ACHN (cell line): ENCODE measurements around the gene MAF.

Experiments
- DNase-seq: peaks from one replicate; pipeline ENCODE4 v3.0.0-alpha.2; 2015
- in situ Hi-C: cut with HindIII; loops from 2 replicates; pipeline ENCODE4 v1.10.0; 2017; ENCODE audit warnings: low sequenced_read_pairs, low pct_ligation_motif_present, low pct_unique_long_range_greater_than_20kb

MAF gene

GRCh38 chr16:79600638-79601091 lies at the start of gene MAF:
Gene MAF, minus strand, starts transcription at chr16:79600737. Its CDS starts 835 bp downstream, at chr16:79599902.
- in situ Hi-C loops = no loop called here

GRCh38 chr16:79648826-79649225 lies 48.3 kb upstream of the MAF start:
- no peak for DNase-seq
- in situ Hi-C loops = no loop called here

More at GRCh38 chr16:79600638-79601091, at the start of gene MAF:
- peak; percentile 30 for DNase-seq

DNA sequence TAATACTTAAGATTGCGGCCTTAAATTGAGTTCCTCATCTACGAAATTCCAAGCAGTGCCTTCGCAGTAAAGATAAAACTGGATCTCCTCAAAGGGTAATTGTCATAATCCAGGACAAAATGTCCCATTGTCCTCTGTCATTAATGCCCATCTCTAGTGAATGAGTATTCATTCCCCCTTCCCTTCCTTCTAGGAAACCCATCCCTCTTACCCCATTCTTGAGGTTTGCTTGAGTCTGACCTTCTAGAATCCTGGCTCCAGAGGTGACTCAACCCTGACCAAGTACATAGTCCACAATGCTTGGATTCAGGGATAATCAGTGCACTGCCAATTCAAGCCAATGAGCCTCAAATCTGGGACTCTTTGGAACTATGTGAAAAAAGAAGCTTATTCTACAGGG lies 47.0 kb upstream of the MAF start:
- in situ Hi-C loops = no loop called here
- no peak for DNase-seq

- in situ Hi-C loops = no loop called here
Observed at GRCh38 chr16:79645701-79646100, 45.2 kb upstream of the MAF start.

GRCh38 chr16:79644971-79645667 lies 44.6 kb upstream of the MAF start:
- DNase-seq = no peak
- in situ Hi-C loops = no loop called here

More at GRCh38 chr16:79645701-79646100, 45.2 kb upstream of the MAF start:
- DNase-seq = no peak

DNA sequence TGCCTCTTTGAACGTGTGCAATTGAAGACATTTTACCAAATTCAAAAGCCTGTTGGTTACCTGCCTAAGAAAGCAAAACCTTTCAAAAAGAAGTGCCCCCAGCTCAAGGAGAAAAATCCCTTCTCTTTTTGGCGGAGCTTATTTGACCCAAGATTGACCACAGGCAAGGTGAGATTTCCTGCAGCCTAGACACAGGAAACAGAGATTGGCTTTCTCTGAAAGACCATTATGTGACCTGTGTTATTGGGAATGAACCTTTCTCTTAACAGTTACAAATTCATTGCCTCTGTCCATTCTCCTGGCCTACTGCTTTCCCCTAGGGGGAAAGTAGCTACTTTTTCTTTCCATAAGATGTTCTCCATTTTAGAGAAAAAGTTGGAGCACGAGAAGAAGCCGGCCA lies 42.1 kb upstream of the MAF start:
- in situ Hi-C loops = no loop called here
- no peak for DNase-seq

GRCh38 chr16:79640513-79641360 lies 40.2 kb upstream of the MAF start:
- DNase-seq = no peak
- in situ Hi-C loops = no loop called here

- DNase-seq = no peak
- in situ Hi-C loops = no loop called here
Observed at GRCh38 chr16:79639576-79640311, 39.2 kb upstream of the MAF start.

DNA sequence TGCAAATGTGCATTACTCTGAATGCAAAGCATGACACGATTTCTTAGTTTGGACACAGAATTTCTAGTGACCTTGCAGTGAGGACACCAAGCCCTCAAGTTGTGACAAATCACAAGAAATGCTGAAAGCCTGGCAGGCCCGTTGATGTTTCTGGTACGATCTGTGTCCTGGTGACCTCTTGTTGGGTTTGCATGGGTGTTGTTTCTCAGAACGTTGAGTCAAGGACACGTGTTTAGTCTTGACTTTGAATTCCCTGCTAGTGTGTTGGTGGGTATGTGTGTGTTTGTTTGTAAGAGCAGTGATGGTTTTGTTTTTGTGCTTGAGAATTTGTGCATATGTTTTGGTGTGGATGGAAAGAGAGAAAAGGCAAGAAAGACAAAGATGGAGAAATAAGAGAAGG lies 37.8 kb upstream of the MAF start:
- in situ Hi-C loops = no loop called here
- DNase-seq = no peak

DNA sequence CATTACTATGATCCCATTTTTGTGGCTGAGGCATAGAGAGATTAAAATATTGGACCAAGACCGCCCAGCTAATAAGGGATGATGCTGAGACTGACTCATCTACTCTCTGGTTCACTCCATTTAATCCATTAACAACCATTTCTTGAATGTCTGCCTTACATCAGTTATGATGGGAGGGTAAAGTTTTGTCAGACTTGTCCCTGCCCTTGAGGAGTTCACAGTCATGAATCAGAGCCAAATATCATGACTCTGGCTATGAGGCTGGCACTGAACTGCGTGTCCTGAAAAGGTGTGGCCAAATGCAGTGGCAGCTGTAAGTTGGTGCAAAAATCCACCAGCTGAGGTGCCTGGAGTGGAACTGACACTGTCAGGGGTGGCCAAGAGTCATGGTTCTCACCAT lies 35.0 kb upstream of the MAF start:
- DNase-seq = no peak
- in situ Hi-C loops = no loop called here

DNA sequence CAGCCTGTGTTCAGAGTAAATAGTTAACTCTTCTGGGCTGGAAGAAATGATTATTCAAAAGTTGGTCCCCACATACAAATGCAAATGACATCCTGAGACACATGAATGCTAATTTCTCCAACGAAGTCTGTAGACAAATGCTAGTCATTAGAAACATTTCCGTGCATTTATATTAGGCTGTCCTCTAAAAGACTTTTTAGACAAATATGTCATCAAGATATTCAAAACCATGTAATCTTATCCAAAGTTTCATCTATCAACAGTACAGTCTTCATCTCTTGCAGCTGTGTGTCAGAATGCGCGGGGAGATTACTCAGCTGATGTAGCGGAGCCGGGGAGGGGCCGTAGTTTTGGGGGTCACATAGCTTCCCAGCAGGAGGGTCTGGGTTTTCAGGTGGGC lies 33.8 kb upstream of the MAF start:
- in situ Hi-C loops = no loop called here
- DNase-seq = no peak

DNA sequence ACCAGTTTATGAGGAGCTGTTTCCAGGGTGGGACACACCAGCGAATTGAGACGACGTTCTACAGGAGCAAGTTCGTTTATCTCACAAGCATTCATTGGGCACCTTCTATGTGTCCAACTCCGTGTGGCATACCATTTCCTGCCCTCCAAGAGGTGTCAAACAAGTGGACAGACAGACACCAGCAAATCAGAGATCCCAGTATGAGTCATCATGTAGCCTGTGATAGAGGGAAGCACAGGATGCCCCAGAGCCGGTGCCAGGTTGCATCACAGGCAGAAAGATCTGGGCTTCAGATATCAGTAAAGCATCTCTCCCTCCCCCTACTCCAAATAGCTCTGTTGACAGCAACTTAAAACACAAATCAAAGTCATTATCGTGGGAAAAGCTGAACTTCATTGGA lies 31.8 kb upstream of the MAF start:
- in situ Hi-C loops = no loop called here
- no peak for DNase-seq

GRCh38 chr16:79628988-79629387 lies 28.5 kb upstream of the MAF start:
- in situ Hi-C loops = no loop called here
- no peak for DNase-seq

DNA sequence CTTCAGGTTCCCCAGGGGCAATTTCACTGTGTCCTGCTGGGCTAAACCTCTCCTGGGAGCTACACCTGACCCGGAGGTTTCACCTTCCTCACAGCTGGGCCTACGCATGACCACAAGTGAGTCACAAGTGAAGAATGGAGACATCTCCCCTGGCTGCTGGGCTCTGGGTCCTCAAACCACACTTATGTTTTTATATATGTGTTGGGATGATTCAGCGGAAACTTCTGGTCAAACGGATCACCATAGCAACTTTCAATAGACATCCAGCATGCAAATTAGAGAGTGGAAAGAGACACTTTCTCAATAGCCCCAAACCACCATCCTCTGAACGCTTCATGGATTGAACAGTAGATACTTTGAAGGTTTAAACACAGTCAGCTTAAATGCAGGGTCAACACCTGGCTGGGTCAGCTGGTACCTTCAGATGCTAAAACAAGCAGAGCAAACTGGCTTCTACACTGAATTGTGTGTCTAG lies 28.0 kb upstream of the MAF start:
- DNase-seq = no peak
- in situ Hi-C loops = no loop called here

GRCh38 chr16:79627092-79627491 lies 26.6 kb upstream of the MAF start:
- in situ Hi-C loops = no loop called here
- no peak for DNase-seq

GRCh38 chr16:79625738-79626137 lies 25.2 kb upstream of the MAF start:
- DNase-seq = no peak
- in situ Hi-C loops = no loop called here

GRCh38 chr16:79623824-79624223 lies 23.3 kb upstream of the MAF start:
- DNase-seq = no peak
- in situ Hi-C loops = no loop called here

DNA sequence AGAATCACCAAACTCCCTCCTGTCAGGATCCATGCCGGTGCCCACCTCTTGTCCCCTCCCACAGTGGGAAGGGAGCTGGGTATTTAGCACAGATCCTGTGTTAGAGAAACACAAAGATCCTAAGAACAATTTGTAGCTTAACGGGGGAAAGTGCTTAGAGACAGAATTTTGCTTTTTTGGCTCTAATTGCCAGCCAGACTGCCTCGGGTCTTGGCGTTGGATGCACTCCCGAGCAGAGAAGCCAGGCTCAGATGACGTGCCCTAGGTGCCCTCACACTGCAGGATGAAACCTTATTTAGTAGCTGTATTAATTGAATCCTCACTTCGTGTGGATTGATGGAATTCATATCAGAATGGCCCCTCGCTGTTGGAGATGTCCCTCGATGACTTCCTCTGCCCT lies 22.5 kb upstream of the MAF start:
- in situ Hi-C loops = no loop called here
- no peak for DNase-seq

- in situ Hi-C loops = no loop called here
- DNase-seq = no peak
Observed at GRCh38 chr16:79621027-79621426, 20.5 kb upstream of the MAF start.
